Tibial artery (tissue), 4 donors: ENCODE results near the gene MCRIP2.
"Not testable (repeated sequence)": the region's sequence is repeated elsewhere in the genome, so short reads cannot be mapped to it uniquely, and the experiment has no call there.

ENCODE experiments used
- DNase-seq, 2 donors: peaks; one replicate each; pipeline ENCODE4 v3.0.0-alpha.2; 2019
- H3K27ac ChIP-seq, 2 donors: fragments of 200-600 bp; sonication (generic) in 1 of 2; 1 replicate in 1 of 2; 2 replicates in 1 of 2; pipeline ENCODE4 v1.5.1; 2018 to 2019; ENCODE audit warnings: mild to moderate bottlenecking in 1 of 2
- H3K27me3 ChIP-seq, 2 donors: fragments of 200-600 bp; sonication (generic) in 1 of 2; one replicate each; pipeline versions ENCODE4 v1.5.1 to v1.6.0; 2016 to 2019
- H3K36me3 ChIP-seq, 3 donors: fragments of 200-600 bp; sonication (generic) in 2 of 3; one replicate each; pipeline ENCODE4 v1.5.1; 2016 to 2019; ENCODE audit warnings: mild to moderate bottlenecking in 2 of 3
- H3K4me1 ChIP-seq, 4 donors: fragments of 200-600 bp; sonication (generic) in 2 of 4; 1 replicate in 3 of 4; 2 replicates in 1 of 4; pipeline ENCODE4 v1.5.1; 2016 to 2019
- H3K4me3 ChIP-seq, 2 donors: fragments of 200-600 bp; sonication (generic) in 1 of 2; 1 replicate in 1 of 2; 2 replicates in 1 of 2; pipeline ENCODE4 v1.5.1; 2018 to 2019; ENCODE audit warnings: mild to moderate bottlenecking in 2 of 2
- H3K9me3 ChIP-seq, 3 donors: fragments of 200-600 bp; sonication (generic) in 1 of 3; one replicate each; pipeline ENCODE4 v1.5.1; 2016 to 2019
- intact Hi-C: fragments of 100-400 bp; cut with DNase I; formaldehyde crosslinking; loops from one replicate; pipeline ENCODE4 v1.15.0; 2023; ENCODE audit warnings: low total_unique reads
- TF ChIP-seq, protein P1 (sequence below), 2 experiments: fragments of 200-600 bp in 1 of 2; fragments of 450-650 bp in 1 of 2; IDR thresholded peaks; one replicate each; pipeline ENCODE4 v1.5.1; 2017 to 2019; ENCODE audit warnings: antibody characterized with exemption in 2 of 2, mild to moderate bottlenecking in 1 of 2, moderate library complexity in 1 of 2

The MCRIP2 gene

DNA sequence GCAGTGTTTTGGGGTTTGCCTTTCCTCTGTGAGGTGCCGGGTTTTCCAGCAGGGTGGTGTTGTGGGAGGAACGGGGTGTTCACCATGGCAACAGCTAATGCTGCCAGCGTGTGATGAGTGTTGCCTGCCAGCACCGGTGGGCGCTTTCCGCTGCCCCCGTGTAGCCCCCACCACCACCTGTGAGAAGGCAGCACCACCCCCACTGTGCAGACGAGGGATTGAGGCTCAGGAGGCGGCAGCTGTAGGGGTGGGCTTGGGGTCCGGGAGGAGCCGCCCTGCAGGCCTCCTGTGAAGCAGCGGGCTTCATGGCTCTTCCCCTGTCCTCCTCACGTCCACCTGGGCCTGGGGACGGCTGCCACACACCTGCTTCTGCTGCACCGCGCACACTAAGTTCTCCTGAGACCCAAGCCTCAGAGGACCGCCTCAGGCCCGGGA is 46.5 kb upstream of the MCRIP2 start:
- intact Hi-C loops: no loop called here
- Histone ChIP-seq H3K9me3 (no peaks in the 10 kb centered on the region), H3K4me1 (peaks cover 0 to 48% (median 25%) of the 10 kb centered on the region in 4 donors), H3K27me3 (no peaks in the 10 kb centered on the region), H3K36me3 (peaks cover 0 to 41% (median 9%) of the 10 kb centered on the region in 3 donors), H3K4me3 (no peak overlapping the region), H3K27ac (no peak overlapping the region)
- TF ChIP-seq, protein P1, sequence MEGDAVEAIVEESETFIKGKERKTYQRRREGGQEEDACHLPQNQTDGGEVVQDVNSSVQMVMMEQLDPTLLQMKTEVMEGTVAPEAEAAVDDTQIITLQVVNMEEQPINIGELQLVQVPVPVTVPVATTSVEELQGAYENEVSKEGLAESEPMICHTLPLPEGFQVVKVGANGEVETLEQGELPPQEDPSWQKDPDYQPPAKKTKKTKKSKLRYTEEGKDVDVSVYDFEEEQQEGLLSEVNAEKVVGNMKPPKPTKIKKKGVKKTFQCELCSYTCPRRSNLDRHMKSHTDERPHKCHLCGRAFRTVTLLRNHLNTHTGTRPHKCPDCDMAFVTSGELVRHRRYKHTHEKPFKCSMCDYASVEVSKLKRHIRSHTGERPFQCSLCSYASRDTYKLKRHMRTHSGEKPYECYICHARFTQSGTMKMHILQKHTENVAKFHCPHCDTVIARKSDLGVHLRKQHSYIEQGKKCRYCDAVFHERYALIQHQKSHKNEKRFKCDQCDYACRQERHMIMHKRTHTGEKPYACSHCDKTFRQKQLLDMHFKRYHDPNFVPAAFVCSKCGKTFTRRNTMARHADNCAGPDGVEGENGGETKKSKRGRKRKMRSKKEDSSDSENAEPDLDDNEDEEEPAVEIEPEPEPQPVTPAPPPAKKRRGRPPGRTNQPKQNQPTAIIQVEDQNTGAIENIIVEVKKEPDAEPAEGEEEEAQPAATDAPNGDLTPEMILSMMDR (IDR thresholded peaks at IDR 0.05): no peak
- DNase-seq: no peak

DNA sequence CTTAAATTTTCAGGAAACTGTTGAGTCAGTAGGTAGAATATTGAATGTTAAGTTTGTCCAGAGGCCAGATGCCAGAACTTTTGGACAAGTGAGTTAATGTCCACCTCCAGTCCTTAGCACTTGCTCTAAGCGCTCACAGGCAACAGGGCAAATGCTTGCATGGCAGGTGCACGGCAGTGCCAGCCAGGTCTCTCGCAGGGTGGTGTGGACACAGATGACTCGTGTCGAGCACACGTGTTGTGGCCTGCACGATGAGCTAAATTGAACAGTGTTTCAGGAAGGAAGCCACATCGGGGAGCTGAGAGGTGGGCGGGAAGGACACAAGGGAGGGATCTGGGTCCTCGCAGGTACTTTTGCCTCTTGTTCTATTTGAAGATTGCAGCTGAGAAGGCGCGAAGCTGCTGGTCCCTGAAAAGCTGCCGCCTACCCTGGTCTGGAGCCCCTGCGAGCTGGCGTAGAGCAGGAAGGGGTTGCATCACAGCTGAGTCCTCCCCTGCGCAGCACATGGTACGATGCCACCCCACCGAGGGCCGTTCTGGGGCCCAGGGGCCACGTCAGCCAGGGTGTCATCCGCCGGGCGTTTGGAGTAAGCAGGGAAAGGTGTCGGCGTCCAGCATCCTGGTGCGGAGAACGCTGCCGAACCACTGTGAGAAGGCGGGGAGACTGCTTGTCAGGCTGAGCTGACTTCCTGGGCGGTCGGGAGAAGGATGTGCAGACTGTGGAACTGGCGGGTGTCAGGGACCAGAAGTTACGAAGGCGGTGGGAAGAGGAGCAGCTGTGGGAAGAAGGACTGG is 45.5 kb upstream of the MCRIP2 start:
- no peak overlapping the region for H3K27ac ChIP-seq
- no peak for DNase-seq
- intact Hi-C loops: no loop called here

DNA sequence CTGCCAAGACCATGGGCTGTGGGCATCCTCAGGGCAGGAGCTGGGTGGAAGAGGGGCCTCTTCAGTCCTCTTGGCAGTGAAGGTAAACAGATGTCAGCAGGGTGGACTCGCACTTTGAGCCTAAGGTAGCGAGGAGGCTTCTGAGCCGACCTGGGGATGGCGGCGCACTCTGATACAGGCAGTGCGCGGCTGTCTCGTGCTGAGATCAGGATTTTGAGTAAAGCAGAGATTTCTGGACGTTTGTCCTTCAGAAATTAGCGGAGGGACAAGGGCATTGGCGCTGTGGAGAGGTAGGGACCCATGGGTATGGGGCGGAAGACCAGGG is 44.9 kb upstream of the MCRIP2 start:
- H3K4me1 ChIP-seq: peaks cover 0 to 34% (median 15%) of the 10 kb centered on the region in 4 donors
- no peak overlapping the region for H3K4me3 ChIP-seq
- TF ChIP-seq, protein P1 (IDR thresholded peaks at IDR 0.05): no peak
- DNase-seq: no peak
- no peak overlapping the region for H3K27ac ChIP-seq
- intact Hi-C loops: no loop called here
- H3K36me3 ChIP-seq: peaks cover 0 to 52% (median 9%) of the 10 kb centered on the region in 3 donors
- no peaks in the 10 kb centered on the region for H3K27me3 ChIP-seq
- no peaks in the 10 kb centered on the region for H3K9me3 ChIP-seq

More for the DNA sequence above, 45.5 kb upstream of the MCRIP2 start:
- Histone ChIP-seq H3K4me3 (no peak overlapping the region), H3K9me3 (no peaks in the 10 kb centered on the region), H3K4me1 (peaks cover 0 to 40% (median 18%) of the 10 kb centered on the region in 4 donors), H3K36me3 (peaks cover 0 to 51% (median 9%) of the 10 kb centered on the region in 3 donors), H3K27me3 (no peaks in the 10 kb centered on the region)
- TF ChIP-seq, protein P1 (IDR thresholded peaks at IDR 0.05): no peak

DNA sequence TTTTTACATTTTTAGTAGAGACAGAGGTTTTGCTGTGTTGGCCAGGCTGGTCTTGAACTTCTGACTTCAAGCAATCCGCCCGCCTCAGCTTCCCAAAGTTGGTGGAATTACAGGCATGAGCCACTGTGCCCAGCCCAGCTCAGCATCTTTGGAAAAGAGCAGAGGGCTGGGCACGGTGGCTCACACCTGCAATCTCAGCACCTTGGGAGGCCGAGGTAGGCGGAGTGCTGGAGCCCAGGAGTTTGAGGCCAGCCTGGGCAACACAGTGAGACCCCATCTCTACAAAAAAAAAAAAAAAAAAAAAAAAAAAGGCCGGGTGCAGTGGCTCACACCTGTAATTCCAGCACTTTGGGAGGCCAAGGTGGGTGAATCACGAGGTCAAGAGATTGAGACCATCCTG is 44.0 kb upstream of the MCRIP2 start:
- H3K27me3 ChIP-seq, intact Hi-C loops, H3K4me3 ChIP-seq, H3K9me3 ChIP-seq, DNase-seq, H3K27ac ChIP-seq: not testable (repeated sequence)
- Histone ChIP-seq H3K4me1 (peaks cover 0 to 25% (median 6%) of the 10 kb centered on the region in 4 donors), H3K36me3 (peaks cover 0 to 52% (median 9%) of the 10 kb centered on the region in 3 donors)

DNA sequence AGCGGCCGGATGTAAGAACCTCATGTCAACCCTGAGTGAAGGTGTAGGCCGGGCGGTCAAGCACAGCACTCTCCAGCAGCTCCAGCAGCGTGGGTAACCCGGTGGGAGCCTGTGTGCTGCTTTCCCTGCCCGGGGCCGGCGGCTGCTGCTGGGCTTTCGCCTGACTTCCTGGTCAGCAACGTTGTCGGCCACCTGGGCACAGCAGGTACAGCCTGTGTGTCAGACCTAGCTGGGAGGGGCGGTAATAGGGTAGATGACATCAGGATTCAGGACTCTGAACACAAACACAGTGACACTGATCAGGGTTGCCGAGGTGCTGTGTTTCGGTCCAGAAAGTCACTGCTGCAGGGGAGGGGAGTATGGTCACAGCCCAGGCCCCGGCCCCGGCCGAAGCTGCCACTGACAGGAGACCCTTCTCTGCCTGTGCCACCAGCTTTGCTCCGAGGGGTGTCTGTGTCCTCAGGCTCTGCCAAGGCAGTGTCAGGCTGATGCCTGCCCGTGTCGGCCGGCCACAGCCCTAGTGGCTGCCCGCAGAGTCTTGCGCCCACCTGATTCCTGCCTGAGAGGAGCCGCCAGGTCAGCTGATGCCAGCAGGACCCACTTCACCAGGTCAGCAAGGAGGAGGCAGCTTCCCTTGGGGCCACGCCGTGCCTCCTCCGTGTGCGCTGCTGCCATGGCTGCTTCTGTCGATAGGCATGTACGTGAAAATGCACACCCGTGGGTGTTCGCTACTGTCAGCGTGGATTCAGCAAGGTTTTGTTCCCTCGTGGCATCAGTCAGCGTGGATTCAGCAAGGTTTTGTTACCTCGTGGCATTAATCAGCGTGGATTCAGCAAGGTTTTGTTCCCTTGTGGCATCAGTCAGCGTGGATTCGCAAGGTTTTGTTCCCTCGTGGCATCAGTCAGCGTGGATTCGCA is 42.5 kb upstream of the MCRIP2 start:
- Histone ChIP-seq H3K27me3 (no peaks in the 10 kb centered on the region), H3K36me3 (peaks cover 0 to 39% (median 9%) of the 10 kb centered on the region in 3 donors), H3K27ac (no peak overlapping the region), H3K4me1 (peaks cover 0 to 12% (median 0%) of the 10 kb centered on the region in 4 donors), H3K4me3 (no peak overlapping the region), H3K9me3 (no peaks in the 10 kb centered on the region)
- intact Hi-C loops: no loop called here
- no peak for DNase-seq
- TF ChIP-seq, protein P1 (IDR thresholded peaks at IDR 0.05): no peak

DNA sequence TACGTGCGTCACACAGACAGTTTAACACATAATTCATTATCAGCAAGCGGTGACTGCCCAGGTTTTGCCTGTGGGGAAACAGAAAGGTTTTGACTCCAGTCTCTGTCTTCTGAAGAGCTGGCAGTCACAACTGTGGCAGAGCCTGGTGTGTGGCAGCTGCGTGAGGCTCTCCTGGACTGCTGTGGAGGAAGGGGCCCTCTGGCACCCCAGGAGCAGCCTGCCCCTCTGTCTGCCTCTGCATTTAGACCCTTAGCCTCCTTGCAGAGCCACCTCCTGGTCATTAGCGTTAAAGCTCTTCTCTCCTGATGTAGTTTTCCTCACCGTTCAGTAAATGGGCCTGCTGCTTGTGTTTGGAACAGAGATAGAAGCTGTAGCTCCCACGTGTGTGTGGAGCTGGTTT is 40.8 kb upstream of the MCRIP2 start:
- intact Hi-C loops: no loop called here
- H3K4me1 ChIP-seq: peaks cover 0 to 5% (median 0%) of the 10 kb centered on the region in 4 donors
- H3K27ac ChIP-seq: no peak overlapping the region
- DNase-seq: no peak
- no peak overlapping the region for H3K4me3 ChIP-seq
- no peaks in the 10 kb centered on the region for H3K9me3 ChIP-seq
- TF ChIP-seq, protein P1 (IDR thresholded peaks at IDR 0.05): no peak
- no peaks in the 10 kb centered on the region for H3K27me3 ChIP-seq
- H3K36me3 ChIP-seq: peaks cover 0 to 37% (median 9%) of the 10 kb centered on the region in 3 donors
